SK-N-SH (cell line): Measurements from ENCODE around the gene SIX5. TPM values are rescaled to one million over a fixed set of nuclear protein-coding genes. Genes with fewer than 3 reads are reported as not detected.

Experiments
- CTCF ChIA-PET: fragments of 300-600, 350-600 bp; formaldehyde crosslinking; extraction: SDS; loops from one replicate; lab custom pipeline; 2021; lab: Yijun Ruan, JAX
- POLR2A ChIA-PET: fragments of 350-600 bp; sonication (Branson Sonifier 250); formaldehyde crosslinking; extraction: SDS; loops from one replicate; lab custom pipeline; 2020; ENCODE audit warnings: antibody characterized with exemption, inconsistent platforms; lab: Yijun Ruan, JAX
- DNase-seq: peaks from one replicate; pipeline ENCODE4 v3.0.0; 2012
- H2AFZ ChIP-seq: fragments of 200-600 bp; sonication (generic); 2 replicates; pipeline ENCODE4 v1.8.1; 2016; ENCODE audit warnings: antibody characterized with exemption, mild to moderate bottlenecking, low read depth
- H3F3A ChIP-seq: fragments of 200-600 bp; sonication (generic); replicated peaks from 2 replicates; pipeline ENCODE3; 2016; ENCODE audit warnings: antibody characterized with exemption, mild to moderate bottlenecking; ENCODE audit not compliant: insufficient read depth
- H3K27ac ChIP-seq, 2 experiments: fragments of 200-500 bp in 1 of 2; fragments of 200-600 bp in 1 of 2; sonication (Bioruptor generic) in 1 of 2; sonication (generic), shearing (Covaris generic) in 1 of 2; 2 replicates each; pipeline versions ENCODE4 v1.5.1 to v1.6.1; 2014 to 2016; ENCODE audit warnings: low read depth in 2 of 2, inconsistent platforms in 1 of 2, low read length in 1 of 2, mild to moderate bottlenecking in 1 of 2, mixed read lengths in 1 of 2
- H3K27me3 ChIP-seq: fragments of 200-600 bp; sonication (generic), shearing (Covaris generic); 2 replicates; pipeline ENCODE4 v1.6.1; 2016; ENCODE audit warnings: mixed run types; ENCODE audit not compliant: insufficient read depth
- H3K36me3 ChIP-seq, 2 experiments: fragments of 200-500 bp in 1 of 2; fragments of 200-600 bp in 1 of 2; sonication (Bioruptor generic) in 1 of 2; sonication (generic) in 1 of 2; replicated peaks in 1 of 2; 2 replicates each; pipeline versions ENCODE3 to v1.5.1; 2014 to 2016; ENCODE audit warnings: low read length in 1 of 2, mild to moderate bottlenecking in 1 of 2; ENCODE audit not compliant: insufficient read depth in 2 of 2, control insufficient read depth in 1 of 2
- H3K4me1 ChIP-seq, 2 experiments: fragments of 200-500 bp in 1 of 2; fragments of 200-600 bp in 1 of 2; sonication (Bioruptor generic) in 1 of 2; sonication (generic), shearing (Covaris generic) in 1 of 2; 2 replicates each; pipeline versions ENCODE4 v1.5.1 to v1.6.1; 2014 to 2016; ENCODE audit warnings: low read depth in 1 of 2, low read length in 1 of 2, mixed run types in 1 of 2; ENCODE audit not compliant: insufficient read depth in 2 of 2, control insufficient read depth in 1 of 2
- H3K4me2 ChIP-seq: fragments of 200-600 bp; sonication (generic), shearing (Covaris generic); 2 replicates; pipeline ENCODE4 v1.6.1; 2017; ENCODE audit warnings: mixed run types
- H3K4me3 ChIP-seq, 2 experiments: fragments of 200-500 bp in 1 of 2; fragments of 200-600 bp in 1 of 2; sonication (Bioruptor generic) in 1 of 2; sonication (generic), shearing (Covaris generic) in 1 of 2; 2 replicates each; pipeline versions ENCODE4 v1.5.1 to v1.8.1; 2014 to 2016; ENCODE audit warnings: low read depth in 2 of 2, inconsistent platforms in 1 of 2, low read length in 1 of 2, mild to moderate bottlenecking in 1 of 2, mixed read lengths in 1 of 2, moderate library complexity in 1 of 2
- H3K79me2 ChIP-seq: fragments of 200-600 bp; sonication (generic); 2 replicates; pipeline ENCODE4 v1.8.1; 2017; ENCODE audit warnings: mild to moderate bottlenecking; ENCODE audit not compliant: insufficient read depth
- H3K9ac ChIP-seq: fragments of 200-600 bp; sonication (generic); 2 replicates; pipeline ENCODE4 v1.6.1; 2017; ENCODE audit warnings: mixed run types
- H3K9me2 ChIP-seq: fragments of 200-600 bp; sonication (generic); 2 replicates; pipeline ENCODE4 v1.6.1; 2017; ENCODE audit warnings: mixed run types
- H3K9me3 ChIP-seq: fragments of 200-600 bp; sonication (generic); 2 replicates; pipeline ENCODE4 v1.6.1; 2017; ENCODE audit warnings: mixed run types, mild to moderate bottlenecking, moderate library complexity
- H4K20me1 ChIP-seq: fragments of 200-600 bp; sonication (generic); 2 replicates; pipeline ENCODE4 v1.6.1; 2017; ENCODE audit warnings: mild to moderate bottlenecking, mixed run types; ENCODE audit not compliant: insufficient read depth
- CHD2 ChIP-seq: fragments of 150-350 bp; IDR thresholded peaks from 2 replicates; pipeline ENCODE4 v1.6.1; 2018; ENCODE audit warnings: low read length; ENCODE audit not compliant: partially characterized antibody
- ELF1 ChIP-seq: IDR thresholded peaks from 2 replicates; pipeline ENCODE4 v1.4.0; 2012
- EZH2phosphoT487 ChIP-seq: fragments of 200-600 bp; sonication (generic); IDR thresholded peaks from 2 replicates; pipeline ENCODE4 v1.6.1; 2017; ENCODE audit warnings: low read depth, mixed run types, mild to moderate bottlenecking, antibody characterized with exemption, moderate library complexity, borderline replicate concordance
- FOSL2 ChIP-seq: IDR thresholded peaks from 2 replicates; pipeline ENCODE4 v1.4.0; 2012; ENCODE audit warnings: low read depth, mild to moderate bottlenecking, moderate library complexity, borderline replicate concordance
- MEF2A ChIP-seq: IDR thresholded peaks from 2 replicates; pipeline ENCODE4 v1.4.0; 2012; ENCODE audit warnings: low read depth, borderline replicate concordance
- RXRA ChIP-seq: IDR thresholded peaks from 2 replicates; pipeline ENCODE4 v1.4.0; 2012; ENCODE audit warnings: low read depth, mild to moderate bottlenecking, borderline replicate concordance
- TAF1 ChIP-seq: IDR thresholded peaks from 2 replicates; pipeline ENCODE4 v1.6.1; 2012; ENCODE audit warnings: low read depth, mild to moderate bottlenecking, low read length, moderate library complexity, borderline replicate concordance
- YY1 ChIP-seq: IDR thresholded peaks from 2 replicates; pipeline ENCODE4 v1.4.0; 2012; ENCODE audit warnings: low read depth, mild to moderate bottlenecking
- WGBS: methylation state at CpG from one replicate; pipeline ENCODE4 v1.1.6; 2017; ENCODE audit warnings: low lambda C conversion rate; 5-methylcytosine and 5-hydroxymethylcytosine counted together
- polyA plus RNA-seq, 3 experiments: library from polyadenylated mRNA; depleted of rRNA; stranded (reverse); fragments of >200 nt; gene quantifications; 2 replicates each; pipeline ENCODE4 v1.2.3, GENCODE V29; 2012
- TF ChIP-seq, protein P1 (sequence below): IDR thresholded peaks from 2 replicates; pipeline ENCODE4 v1.4.0; 2012; ENCODE audit warnings: low read depth, borderline replicate concordance

The SIX5 gene
- polyA plus RNA-seq, 1 of the 3 experiments (the other 2 are of a cell fraction): 8.4 TPM

GRCh38 chr19:45805719-45806118, 36.7 kb upstream of the SIX5 start:
- no peaks in the 10 kb centered on the region for H3K9me2 ChIP-seq
- TF ChIP-seq MEF2A: no peak
- TF ChIP-seq FOSL2: no peak
- no peak for TF ChIP-seq TAF1
- no peak for TF ChIP-seq ELF1
- no peak overlapping the region for H2AFZ ChIP-seq
- no peaks in the 10 kb centered on the region for H3K36me3 ChIP-seq
- H3K27ac ChIP-seq: no peak overlapping the region
- no peaks in the 10 kb centered on the region for H3K79me2 ChIP-seq
- no peaks in the 10 kb centered on the region for H3F3A ChIP-seq
- no peak overlapping the region for H3K9ac ChIP-seq
- CTCF ChIA-PET: interaction anchor here (0.8 to 3.3 kb wide), 2 partner anchors 11 to 44 kb away, joined by 3 to 26 read pairs; no protein-coding TSS in a partner anchor
- no peak overlapping the region for H3K4me2 ChIP-seq
- no peak overlapping the region for H3K4me3 ChIP-seq
- H4K20me1 ChIP-seq: no peaks in the 10 kb centered on the region
- POLR2A ChIA-PET: interaction anchor here (2.1 kb wide), 1 partner anchor 11 kb away, joined by 6 read pairs; no protein-coding TSS in a partner anchor
- DNase-seq: no peak
- H3K27me3 ChIP-seq: no peaks in the 10 kb centered on the region
- H3K9me3 ChIP-seq: no peaks in the 10 kb centered on the region
- H3K4me1 ChIP-seq: peaks cover 0 to 10% of the 10 kb centered on the region in 2 experiments; a peak in 3 of 4 replicates

- TF ChIP-seq EZH2phosphoT487 (no peak), CHD2 (no peak), YY1 (no peak)
- WGBS: 79% methylated on average over 7 of the region's 8 CpGs
- Histone ChIP-seq H3K4me3 (no peak overlapping the region), H3K9me2 (no peaks in the 10 kb centered on the region), H3K4me1 (peaks cover 0 to 9% of the 10 kb centered on the region in 2 experiments; a peak in 2 of 4 replicates), H3K4me2 (no peak overlapping the region), H3K79me2 (no peaks in the 10 kb centered on the region), H3K27ac (no peak overlapping the region), H2AFZ (no peak overlapping the region), H3K9me3 (no peaks in the 10 kb centered on the region), H3F3A (no peaks in the 10 kb centered on the region), H3K36me3 (no peaks in the 10 kb centered on the region), H4K20me1 (no peaks in the 10 kb centered on the region), H3K9ac (no peak overlapping the region), H3K27me3 (no peaks in the 10 kb centered on the region)
- ChIA-PET CTCF (interaction anchor here (0.8 to 7.3 kb wide), 5 partner anchors 12 to 78 kb away, joined by 3 to 100 read pairs (median 3); partner anchors contain the start of genes FBXO46 and SIX5), POLR2A (interaction anchor here (2.1 kb wide), 1 partner anchor 12 kb away, joined by 6 read pairs; no protein-coding TSS in a partner anchor)
- no peak for DNase-seq
These were observed 35.8 kb upstream of the SIX5 start for GRCh38 chr19:45804959-45805230.

DNA sequence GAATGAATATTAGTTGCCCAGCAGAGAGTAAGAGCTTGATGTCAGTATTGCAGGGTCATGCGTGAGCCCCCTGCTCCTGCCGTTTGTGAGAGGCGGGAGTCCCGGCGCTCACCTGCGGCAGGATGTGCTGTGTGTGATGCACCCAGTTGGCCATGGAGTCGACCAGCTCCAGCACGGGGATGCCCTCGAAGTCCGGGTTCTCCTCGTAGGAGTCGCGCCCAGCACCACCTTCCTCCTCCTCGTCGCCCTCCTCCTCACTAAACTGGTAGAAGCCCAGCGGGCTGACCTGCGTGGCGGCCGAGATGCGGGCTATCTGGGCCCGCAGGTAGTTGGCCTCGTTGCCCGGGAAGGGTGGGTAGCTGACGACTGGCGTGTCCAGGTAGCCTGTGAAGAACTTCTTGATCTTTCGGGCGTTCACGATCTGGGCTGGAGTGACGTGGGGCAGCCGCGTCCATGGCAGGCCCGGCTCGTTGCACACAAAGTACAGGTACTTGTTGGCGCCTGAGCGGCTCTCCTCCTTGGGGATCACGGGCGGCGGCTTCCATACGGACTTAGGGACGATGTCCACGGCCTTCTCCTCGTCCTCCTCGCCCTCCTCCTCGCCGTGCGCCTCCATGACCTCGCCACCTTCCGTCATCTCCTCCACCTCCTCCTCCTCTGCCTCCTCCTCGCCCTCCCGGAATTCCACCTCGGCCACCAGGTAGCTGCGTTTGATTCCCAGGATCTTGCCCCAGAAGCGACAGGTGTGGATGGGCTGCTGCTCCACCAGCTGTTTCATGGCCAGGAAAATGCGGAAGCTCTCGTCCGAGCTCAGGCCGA, 35.3 kb upstream of the SIX5 start:
- H3K4me1 ChIP-seq: peaks cover 0 to 3% of the 10 kb centered on the region in 2 experiments; a peak in 2 of 4 replicates

More for the DNA sequence above, 35.3 kb upstream of the SIX5 start:
- TF ChIP-seq, protein P1, sequence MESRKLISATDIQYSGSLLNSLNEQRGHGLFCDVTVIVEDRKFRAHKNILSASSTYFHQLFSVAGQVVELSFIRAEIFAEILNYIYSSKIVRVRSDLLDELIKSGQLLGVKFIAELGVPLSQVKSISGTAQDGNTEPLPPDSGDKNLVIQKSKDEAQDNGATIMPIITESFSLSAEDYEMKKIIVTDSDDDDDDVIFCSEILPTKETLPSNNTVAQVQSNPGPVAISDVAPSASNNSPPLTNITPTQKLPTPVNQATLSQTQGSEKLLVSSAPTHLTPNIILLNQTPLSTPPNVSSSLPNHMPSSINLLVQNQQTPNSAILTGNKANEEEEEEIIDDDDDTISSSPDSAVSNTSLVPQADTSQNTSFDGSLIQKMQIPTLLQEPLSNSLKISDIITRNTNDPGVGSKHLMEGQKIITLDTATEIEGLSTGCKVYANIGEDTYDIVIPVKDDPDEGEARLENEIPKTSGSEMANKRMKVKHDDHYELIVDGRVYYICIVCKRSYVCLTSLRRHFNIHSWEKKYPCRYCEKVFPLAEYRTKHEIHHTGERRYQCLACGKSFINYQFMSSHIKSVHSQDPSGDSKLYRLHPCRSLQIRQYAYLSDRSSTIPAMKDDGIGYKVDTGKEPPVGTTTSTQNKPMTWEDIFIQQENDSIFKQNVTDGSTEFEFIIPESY: no peak
- TF ChIP-seq YY1: no peak
- TF ChIP-seq EZH2phosphoT487: no peak
- no peak for TF ChIP-seq RXRA
- TF ChIP-seq, all 33 proteins: peak for 0
- Histone ChIP-seq H2AFZ (no peak overlapping the region), H3K36me3 (no peaks in the 10 kb centered on the region), H3K4me2 (no peak overlapping the region), H3K27me3 (no peaks in the 10 kb centered on the region), H3K4me3 (no peak overlapping the region), H3F3A (no peaks in the 10 kb centered on the region), H3K9me2 (no peaks in the 10 kb centered on the region), H3K79me2 (no peaks in the 10 kb centered on the region), H3K27ac (no peak overlapping the region), H3K9ac (no peak overlapping the region), H3K9me3 (no peaks in the 10 kb centered on the region), H4K20me1 (no peaks in the 10 kb centered on the region)
- POLR2A ChIA-PET: interaction anchor here (2.1 kb wide), 1 partner anchor 13 kb away, joined by 6 read pairs; no protein-coding TSS in a partner anchor
- CTCF ChIA-PET: interaction anchor here (0.9 to 7.3 kb wide), 5 partner anchors 12 to 529 kb away, joined by 3 to 100 read pairs (median 3); partner anchors contain the start of genes FBXO46 and SIX5
- no peak for DNase-seq
- WGBS: 90% methylated on average over 46 of the region's 57 CpGs
